Right atrium auricular region (tissue), 2 donors: Measurements from ENCODE around the gene AHSP. TPM values are rescaled to one million over a fixed set of nuclear protein-coding genes. Genes with fewer than 3 reads are reported as not detected.
"Not testable (repeated sequence)": the region's sequence is repeated elsewhere in the genome, so short reads cannot be mapped to it uniquely, and the experiment has no call there.

Source experiments
- DNase-seq: peaks from one replicate; pipeline ENCODE4 v3.0.0-alpha.2; 2019; ENCODE audit warnings: low spot score
- H3K27ac ChIP-seq, 2 donors: fragments of 200-600 bp; sonication (generic); 1 replicate in 1 of 2; 2 replicates in 1 of 2; pipeline ENCODE4 v1.5.1; 2016 to 2019
- H3K27me3 ChIP-seq, 2 donors: fragments of 200-600 bp; sonication (generic); one replicate each; pipeline versions ENCODE4 v1.5.1 to v1.6.0; 2017 to 2019
- H3K36me3 ChIP-seq: fragments of 200-600 bp; sonication (generic); one replicate; pipeline ENCODE4 v1.5.1; 2016
- H3K4me1 ChIP-seq, 2 donors: fragments of 200-600 bp; sonication (generic); one replicate each; pipeline versions ENCODE4 v1.5.1 to v1.6.0; 2017 to 2019
- H3K4me3 ChIP-seq, 2 donors: fragments of 200-600 bp; sonication (generic); 1 replicate in 1 of 2; 2 replicates in 1 of 2; pipeline ENCODE4 v1.5.1; 2017 to 2019; ENCODE audit warnings: mild to moderate bottlenecking in 1 of 2, moderate library complexity in 1 of 2
- H3K9me3 ChIP-seq, 2 donors: fragments of 200-600 bp; sonication (generic); one replicate each; pipeline ENCODE4 v1.5.1; 2019
- total RNA-seq, 2 donors: library from RNA; depleted of rRNA; stranded (reverse); fragments of >200 nt; gene quantifications; one replicate each; pipeline ENCODE4 v1.1.0, GENCODE V29; 2016
- TF ChIP-seq, protein P1 (sequence below), 2 donors: fragments of 200-600 bp; sonication (generic); IDR thresholded peaks; one replicate each; pipeline ENCODE4 v1.5.1; 2019; ENCODE audit warnings: antibody characterized with exemption in 2 of 2

Gene AHSP
- total RNA-seq, 2 donors from 2014 or later: 1.1 to 2.3 TPM

DNA sequence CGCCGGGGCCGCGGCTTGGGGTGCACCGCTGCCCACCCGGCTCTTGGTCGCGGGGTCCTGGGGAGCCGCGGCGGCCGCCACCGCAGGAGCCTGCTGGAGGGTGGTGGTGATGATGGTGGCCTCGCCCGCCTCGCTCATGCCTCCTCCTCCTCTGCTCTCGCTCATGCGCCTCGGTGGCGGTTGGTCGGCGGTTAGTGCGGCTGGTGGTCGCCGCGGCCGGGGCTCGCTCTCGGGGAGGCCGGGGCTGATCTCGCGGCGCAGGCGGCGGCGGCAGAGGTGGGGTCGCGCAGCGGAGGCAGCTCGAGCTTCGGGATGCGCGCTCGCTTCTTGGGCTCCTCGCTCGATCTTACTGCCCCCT, 41.6 kb downstream of the AHSP start:
- Histone ChIP-seq H3K4me1 (peaks cover 0 to 12% of the 10 kb centered on the region in 2 donors), H3K27ac (no peak overlapping the region), H3K36me3 (no peaks in the 10 kb centered on the region), H3K4me3 (peak overlapping the region in 1 of 2 donors; percentile 42), H3K27me3 (peaks cover 6 to 9% of the 10 kb centered on the region in 2 donors), H3K9me3 (no peaks in the 10 kb centered on the region)
- TF ChIP-seq, protein P1, sequence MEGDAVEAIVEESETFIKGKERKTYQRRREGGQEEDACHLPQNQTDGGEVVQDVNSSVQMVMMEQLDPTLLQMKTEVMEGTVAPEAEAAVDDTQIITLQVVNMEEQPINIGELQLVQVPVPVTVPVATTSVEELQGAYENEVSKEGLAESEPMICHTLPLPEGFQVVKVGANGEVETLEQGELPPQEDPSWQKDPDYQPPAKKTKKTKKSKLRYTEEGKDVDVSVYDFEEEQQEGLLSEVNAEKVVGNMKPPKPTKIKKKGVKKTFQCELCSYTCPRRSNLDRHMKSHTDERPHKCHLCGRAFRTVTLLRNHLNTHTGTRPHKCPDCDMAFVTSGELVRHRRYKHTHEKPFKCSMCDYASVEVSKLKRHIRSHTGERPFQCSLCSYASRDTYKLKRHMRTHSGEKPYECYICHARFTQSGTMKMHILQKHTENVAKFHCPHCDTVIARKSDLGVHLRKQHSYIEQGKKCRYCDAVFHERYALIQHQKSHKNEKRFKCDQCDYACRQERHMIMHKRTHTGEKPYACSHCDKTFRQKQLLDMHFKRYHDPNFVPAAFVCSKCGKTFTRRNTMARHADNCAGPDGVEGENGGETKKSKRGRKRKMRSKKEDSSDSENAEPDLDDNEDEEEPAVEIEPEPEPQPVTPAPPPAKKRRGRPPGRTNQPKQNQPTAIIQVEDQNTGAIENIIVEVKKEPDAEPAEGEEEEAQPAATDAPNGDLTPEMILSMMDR (IDR thresholded peaks at IDR 0.05): no peak
- no peak for DNase-seq

- Histone ChIP-seq H3K4me3 (no peak overlapping the region), H3K4me1 (peaks cover 0 to 12% of the 10 kb centered on the region in 2 donors), H3K27ac (no peak overlapping the region), H3K36me3 (no peaks in the 10 kb centered on the region), H3K9me3 (no peaks in the 10 kb centered on the region), H3K27me3 (peaks cover 6 to 9% of the 10 kb centered on the region in 2 donors)
- no peak for DNase-seq
- TF ChIP-seq, protein P1 (IDR thresholded peaks at IDR 0.05): no peak
Measured at GRCh38 chr16:31572821-31573220, 45.1 kb downstream of the AHSP start.

DNA sequence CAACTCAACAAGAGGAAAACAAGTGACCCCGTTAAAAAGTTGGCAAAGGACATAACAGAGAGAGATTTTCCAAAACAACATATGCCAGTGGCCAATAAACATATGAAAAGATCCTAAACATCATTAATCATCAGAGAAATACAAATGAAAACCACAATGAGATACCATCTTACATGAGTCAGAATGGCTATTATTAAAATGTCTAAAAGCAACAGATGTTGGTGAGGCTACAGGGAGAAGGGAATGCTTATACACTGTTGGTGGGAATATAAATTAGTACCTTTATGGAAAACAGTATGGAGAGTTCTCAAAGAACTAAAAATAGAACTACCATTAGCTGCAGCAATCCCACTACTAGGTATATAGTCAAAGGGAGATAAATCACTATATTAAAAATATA, 46.5 kb downstream of the AHSP start:
- H3K36me3 ChIP-seq, H3K4me1 ChIP-seq, H3K4me3 ChIP-seq, H3K27me3 ChIP-seq, H3K9me3 ChIP-seq, H3K27ac ChIP-seq, DNase-seq: not testable (repeated sequence)

DNA sequence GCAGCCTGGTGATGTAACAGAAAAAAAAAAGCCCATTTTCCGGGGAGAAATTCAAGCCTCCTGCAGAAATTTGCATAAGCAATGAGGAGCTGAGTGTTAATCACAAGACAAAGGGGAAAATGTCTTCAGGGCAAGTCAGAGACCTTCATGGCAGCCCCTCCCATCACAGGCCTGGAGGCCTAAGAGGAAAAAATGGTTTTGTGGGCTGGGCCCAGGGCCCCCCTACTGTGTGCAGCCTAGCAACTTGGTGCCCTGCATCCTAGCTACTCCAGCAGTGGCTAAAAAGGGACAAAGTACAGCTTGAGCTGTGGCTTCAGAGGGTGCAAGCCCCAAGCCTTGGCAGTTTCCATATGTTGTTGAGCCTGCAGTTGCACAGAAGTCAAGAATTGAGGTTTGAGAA, 49.7 kb downstream of the AHSP start:
- Histone ChIP-seq H3K36me3 (no peaks in the 10 kb centered on the region), H3K27me3 (no peaks in the 10 kb centered on the region), H3K27ac (no peak overlapping the region), H3K4me3 (no peak overlapping the region), H3K4me1 (no peaks in the 10 kb centered on the region), H3K9me3 (peaks cover 0 to 16% of the 10 kb centered on the region in 2 donors)
- no peak for DNase-seq
- TF ChIP-seq, protein P1 (IDR thresholded peaks at IDR 0.05): no peak

Other genes with a start within 250 kb of the AHSP start
- gene ITGAX, start 172.7 kb upstream of the AHSP start, total RNA-seq: 1 to 10 TPM in 1 of 2 donors, under 1 TPM in 1; 0.78 to 2.6 TPM
- gene ITGAD, start 134.6 kb upstream of the AHSP start, total RNA-seq: not detected
- 100 to 1,000 TPM; 515 to 564 TPM for gene COX6A2, start 99.5 kb upstream of the AHSP start, total RNA-seq
- 1 to 10 TPM; 3.4 to 4.6 TPM for gene ZNF843, start 85.1 kb upstream of the AHSP start, total RNA-seq
- 1 to 10 TPM; 7.4 to 9.0 TPM for gene ARMC5, start 68.4 kb upstream of the AHSP start, total RNA-seq
- 10 to 100 TPM; 23.4 to 84.7 TPM for gene TGFB1I1, start 55.7 kb upstream of the AHSP start, total RNA-seq
- gene SLC5A2, start 44.8 kb upstream of the AHSP start, total RNA-seq: not detected
- gene RUSF1, start 19.5 kb upstream of the AHSP start, total RNA-seq: 10 to 100 TPM; 33.3 TPM